ENCODE measurements around the gene LRFN3. TPM values are rescaled to one million over a fixed set of nuclear protein-coding genes. Genes with fewer than 3 reads are reported as not detected.
"Not testable (repeated sequence)": the region's sequence is repeated elsewhere in the genome, so short reads cannot be mapped to it uniquely, and the experiment has no call there.

Gene LRFN3
- polyA plus RNA-seq, 4 donors: 3.5 to 11.7 (median 8.7) TPM

- no peak for FAIRE-seq
- DNase-seq: no peak
Observed at GRCh38 chr19:35909684-35910035, 26.5 kb upstream of the LRFN3 start.

GRCh38 chr19:35910355-35910754 is 25.8 kb upstream of the LRFN3 start:
- not testable (repeated sequence) for H3K27ac ChIP-seq (ENCODE audit: low read depth in 1 of 3, low read length in 2 of 3); FAIRE-seq; H3K4me3 ChIP-seq (ENCODE audit: low read depth in 1 of 3, low read length in 3 of 3); H3K27me3 ChIP-seq (ENCODE audit: control insufficient read depth in 3 of 3, insufficient read depth in 3 of 3, low read length in 3 of 3); H3K4me1 ChIP-seq (ENCODE audit: control insufficient read depth in 3 of 3, insufficient read depth in 2 of 3, low read depth in 1 of 3, low read length in 2 of 3); H3K9me3 ChIP-seq (ENCODE audit: control insufficient read depth in 2 of 2, insufficient read depth in 1 of 2, low read depth in 1 of 2, low read length in 1 of 2); DNase-seq; H3K36me3 ChIP-seq (ENCODE audit: control insufficient read depth in 3 of 3, insufficient read depth in 2 of 3, low read depth in 1 of 3, low read length in 3 of 3)
- WGBS, 3 donors: 87 to 95% (median 94%) methylated on average over 14 of the region's 14 CpGs

More at GRCh38 chr19:35909684-35910035, 26.5 kb upstream of the LRFN3 start:
- Histone ChIP-seq H3K9me3 (ENCODE audit: control insufficient read depth in 2 of 2, insufficient read depth in 1 of 2, low read depth in 1 of 2, low read length in 1 of 2) (no peaks in the 10 kb centered on the region), H3K36me3 (ENCODE audit: control insufficient read depth in 3 of 3, insufficient read depth in 2 of 3, low read depth in 1 of 3, low read length in 3 of 3) (no peaks in the 10 kb centered on the region), H3K27me3 (ENCODE audit: control insufficient read depth in 3 of 3, insufficient read depth in 3 of 3, low read length in 3 of 3) (no peaks in the 10 kb centered on the region), H3K27ac (ENCODE audit: low read depth in 1 of 3, low read length in 2 of 3) (peak overlapping the region in 1 of 3 donors; percentile 85), H3K4me3 (ENCODE audit: low read depth in 1 of 3, low read length in 3 of 3) (no peak overlapping the region), H3K4me1 (ENCODE audit: control insufficient read depth in 3 of 3, insufficient read depth in 2 of 3, low read depth in 1 of 3, low read length in 2 of 3) (no peaks in the 10 kb centered on the region)
- WGBS, 3 donors: 69 to 84% (median 79%) methylated on average over 6 of the region's 6 CpGs

GRCh38 chr19:35911173-35911572 is 25.0 kb upstream of the LRFN3 start:
- Histone ChIP-seq H3K9me3 (ENCODE audit: control insufficient read depth in 2 of 2, insufficient read depth in 1 of 2, low read depth in 1 of 2, low read length in 1 of 2) (no peaks in the 10 kb centered on the region), H3K4me3 (ENCODE audit: low read depth in 1 of 3, low read length in 3 of 3) (no peak overlapping the region), H3K27me3 (ENCODE audit: control insufficient read depth in 3 of 3, insufficient read depth in 3 of 3, low read length in 3 of 3) (no peaks in the 10 kb centered on the region), H3K4me1 (ENCODE audit: control insufficient read depth in 3 of 3, insufficient read depth in 2 of 3, low read depth in 1 of 3, low read length in 2 of 3) (no peaks in the 10 kb centered on the region), H3K36me3 (ENCODE audit: control insufficient read depth in 3 of 3, insufficient read depth in 2 of 3, low read depth in 1 of 3, low read length in 3 of 3) (no peaks in the 10 kb centered on the region), H3K27ac (ENCODE audit: low read depth in 1 of 3, low read length in 2 of 3) (no peak overlapping the region)
- FAIRE-seq: no peak
- 50 to 59% (median 56%) methylated on average over 3 of the region's 3 CpGs for WGBS, 3 donors
- DNase-seq: no peak

- Histone ChIP-seq H3K4me1 (ENCODE audit: control insufficient read depth in 3 of 3, insufficient read depth in 2 of 3, low read depth in 1 of 3, low read length in 2 of 3) (no peaks in the 10 kb centered on the region), H3K4me3 (ENCODE audit: low read depth in 1 of 3, low read length in 3 of 3) (no peak overlapping the region), H3K27me3 (ENCODE audit: control insufficient read depth in 3 of 3, insufficient read depth in 3 of 3, low read length in 3 of 3) (no peaks in the 10 kb centered on the region), H3K9me3 (ENCODE audit: control insufficient read depth in 2 of 2, insufficient read depth in 1 of 2, low read depth in 1 of 2, low read length in 1 of 2) (no peaks in the 10 kb centered on the region), H3K36me3 (ENCODE audit: control insufficient read depth in 3 of 3, insufficient read depth in 2 of 3, low read depth in 1 of 3, low read length in 3 of 3) (no peaks in the 10 kb centered on the region), H3K27ac (ENCODE audit: low read depth in 1 of 3, low read length in 2 of 3) (no peak overlapping the region)
- no peak for FAIRE-seq
- WGBS, 3 donors: 40 to 54% (median 52%) methylated on average over 5 of the region's 5 CpGs
- DNase-seq: no peak
Observed at GRCh38 chr19:35911790-35912189, 24.4 kb upstream of the LRFN3 start.

- Histone ChIP-seq H3K4me3 (ENCODE audit: low read depth in 1 of 3, low read length in 3 of 3) (no peak overlapping the region), H3K36me3 (ENCODE audit: control insufficient read depth in 3 of 3, insufficient read depth in 2 of 3, low read depth in 1 of 3, low read length in 3 of 3) (no peaks in the 10 kb centered on the region), H3K27ac (ENCODE audit: low read depth in 1 of 3, low read length in 2 of 3) (no peak overlapping the region), H3K27me3 (ENCODE audit: control insufficient read depth in 3 of 3, insufficient read depth in 3 of 3, low read length in 3 of 3) (no peaks in the 10 kb centered on the region), H3K4me1 (ENCODE audit: control insufficient read depth in 3 of 3, insufficient read depth in 2 of 3, low read depth in 1 of 3, low read length in 2 of 3) (no peaks in the 10 kb centered on the region), H3K9me3 (ENCODE audit: control insufficient read depth in 2 of 2, insufficient read depth in 1 of 2, low read depth in 1 of 2, low read length in 1 of 2) (no peaks in the 10 kb centered on the region)
- no peak for FAIRE-seq
- 32 to 58% (median 41%) methylated on average over 7 of the region's 7 CpGs for WGBS, 3 donors
- DNase-seq: no peak
Observed at GRCh38 chr19:35913589-35913988, 22.6 kb upstream of the LRFN3 start.

GRCh38 chr19:35915443-35915842 is 20.7 kb upstream of the LRFN3 start:
- DNase-seq (no peak), FAIRE-seq (no peak)
- H3K27me3 ChIP-seq (ENCODE audit: control insufficient read depth in 3 of 3, insufficient read depth in 3 of 3, low read length in 3 of 3): no peaks in the 10 kb centered on the region
- no peaks in the 10 kb centered on the region for H3K9me3 ChIP-seq (ENCODE audit: control insufficient read depth in 2 of 2, insufficient read depth in 1 of 2, low read depth in 1 of 2, low read length in 1 of 2)
- no peak overlapping the region for H3K27ac ChIP-seq (ENCODE audit: low read depth in 1 of 3, low read length in 2 of 3)
- H3K4me1 ChIP-seq (ENCODE audit: control insufficient read depth in 3 of 3, insufficient read depth in 2 of 3, low read depth in 1 of 3, low read length in 2 of 3): no peaks in the 10 kb centered on the region
- no peak overlapping the region for H3K4me3 ChIP-seq (ENCODE audit: low read depth in 1 of 3, low read length in 3 of 3)
- no peaks in the 10 kb centered on the region for H3K36me3 ChIP-seq (ENCODE audit: control insufficient read depth in 3 of 3, insufficient read depth in 2 of 3, low read depth in 1 of 3, low read length in 3 of 3)
- WGBS, 3 donors: 48 to 65% (median 55%) methylated on average over 3 of the region's 3 CpGs

GRCh38 chr19:35919306-35919705 is 16.9 kb upstream of the LRFN3 start:
- H3K27ac ChIP-seq (ENCODE audit: low read depth in 1 of 3, low read length in 2 of 3): no peak overlapping the region
- no peaks in the 10 kb centered on the region for H3K4me1 ChIP-seq (ENCODE audit: control insufficient read depth in 3 of 3, insufficient read depth in 2 of 3, low read depth in 1 of 3, low read length in 2 of 3)
- H3K36me3 ChIP-seq (ENCODE audit: control insufficient read depth in 3 of 3, insufficient read depth in 2 of 3, low read depth in 1 of 3, low read length in 3 of 3): no peaks in the 10 kb centered on the region
- WGBS, 3 donors: 85 to 90% (median 89%) methylated on average over 11 of the region's 11 CpGs
- H3K9me3 ChIP-seq (ENCODE audit: control insufficient read depth in 2 of 2, insufficient read depth in 1 of 2, low read depth in 1 of 2, low read length in 1 of 2): no peaks in the 10 kb centered on the region
- no peaks in the 10 kb centered on the region for H3K27me3 ChIP-seq (ENCODE audit: control insufficient read depth in 3 of 3, insufficient read depth in 3 of 3, low read length in 3 of 3)
- H3K4me3 ChIP-seq (ENCODE audit: low read depth in 1 of 3, low read length in 3 of 3): no peak overlapping the region
- DNase-seq (no peak), FAIRE-seq (no peak)

- Histone ChIP-seq H3K4me1 (ENCODE audit: control insufficient read depth in 3 of 3, insufficient read depth in 2 of 3, low read depth in 1 of 3, low read length in 2 of 3) (no peaks in the 10 kb centered on the region), H3K27me3 (ENCODE audit: control insufficient read depth in 3 of 3, insufficient read depth in 3 of 3, low read length in 3 of 3) (no peaks in the 10 kb centered on the region), H3K27ac (ENCODE audit: low read depth in 1 of 3, low read length in 2 of 3) (no peak overlapping the region), H3K9me3 (ENCODE audit: control insufficient read depth in 2 of 2, insufficient read depth in 1 of 2, low read depth in 1 of 2, low read length in 1 of 2) (peaks cover 0 to 6% of the 10 kb centered on the region in 2 donors), H3K36me3 (ENCODE audit: control insufficient read depth in 3 of 3, insufficient read depth in 2 of 3, low read depth in 1 of 3, low read length in 3 of 3) (no peaks in the 10 kb centered on the region), H3K4me3 (ENCODE audit: low read depth in 1 of 3, low read length in 3 of 3) (no peak overlapping the region)
- no peak for FAIRE-seq
- no peak for DNase-seq
- WGBS, 3 donors: 68 to 83% (median 76%) methylated on average over 6 of the region's 6 CpGs
Observed at GRCh38 chr19:35921012-35921411, 15.2 kb upstream of the LRFN3 start.

GRCh38 chr19:35925501-35925900 is 10.7 kb upstream of the LRFN3 start:
- peaks cover 0 to 6% of the 10 kb centered on the region in 2 donors for H3K9me3 ChIP-seq (ENCODE audit: control insufficient read depth in 2 of 2, insufficient read depth in 1 of 2, low read depth in 1 of 2, low read length in 1 of 2)
- WGBS, 3 donors: 80 to 91% (median 83%) methylated on average over 3 of the region's 3 CpGs
- H3K27me3 ChIP-seq (ENCODE audit: control insufficient read depth in 3 of 3, insufficient read depth in 3 of 3, low read length in 3 of 3): peaks cover 0 to 2% (median 0%) of the 10 kb centered on the region in 3 donors
- H3K4me3 ChIP-seq (ENCODE audit: low read depth in 1 of 3, low read length in 3 of 3): no peak overlapping the region
- FAIRE-seq (no peak), DNase-seq (no peak)
- no peaks in the 10 kb centered on the region for H3K4me1 ChIP-seq (ENCODE audit: control insufficient read depth in 3 of 3, insufficient read depth in 2 of 3, low read depth in 1 of 3, low read length in 2 of 3)
- H3K27ac ChIP-seq (ENCODE audit: low read depth in 1 of 3, low read length in 2 of 3): no peak overlapping the region
- no peaks in the 10 kb centered on the region for H3K36me3 ChIP-seq (ENCODE audit: control insufficient read depth in 3 of 3, insufficient read depth in 2 of 3, low read depth in 1 of 3, low read length in 3 of 3)

Measured in small intestine (tissue), 7 donors.